ENCODE results near the gene TRMT2B.

DNA sequence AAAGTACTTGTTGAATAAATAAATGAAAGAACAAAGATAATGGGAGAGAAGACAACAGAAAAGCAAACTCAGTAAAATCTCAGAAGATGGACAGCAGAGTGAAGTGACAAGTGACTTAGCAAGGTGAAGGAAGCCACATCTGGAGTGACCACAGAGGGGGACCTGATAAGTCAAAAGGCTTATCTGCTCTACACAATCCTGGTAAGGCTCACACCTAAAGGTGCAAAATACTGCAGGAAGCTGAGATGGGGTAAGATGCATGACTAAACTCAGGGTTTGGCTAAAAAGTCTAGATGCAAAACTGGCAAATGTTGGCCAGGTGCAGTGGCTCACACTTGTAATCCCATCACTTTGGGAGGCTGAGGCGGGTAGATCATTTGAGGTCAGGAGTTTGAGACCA, 22.2 kb downstream of the TRMT2B start:
- TF ChIP-seq SP1 (IDR thresholded peaks at IDR 0.05; ENCODE audit: low read depth) (no peak), POLR2A (IDR thresholded peaks at IDR 0.05; ENCODE audit: borderline replicate concordance, extremely low read depth, insufficient read depth, insufficient read length) (no peak), EZH2 (IDR thresholded peaks at IDR 0.05) (no peak), ATF3 (IDR thresholded peaks at IDR 0.05) (no peak), SRF (IDR thresholded peaks at IDR 0.05; ENCODE audit: low read depth) (no peak), YY1 (IDR thresholded peaks at IDR 0.05; ENCODE audit: extremely low read depth, insufficient replicate concordance, low read depth, low read length) (no peak), ZNF274 (IDR thresholded peaks at IDR 0.05; ENCODE audit: low read depth, low read length) (no peak)
- TF ChIP-seq, protein P1, sequence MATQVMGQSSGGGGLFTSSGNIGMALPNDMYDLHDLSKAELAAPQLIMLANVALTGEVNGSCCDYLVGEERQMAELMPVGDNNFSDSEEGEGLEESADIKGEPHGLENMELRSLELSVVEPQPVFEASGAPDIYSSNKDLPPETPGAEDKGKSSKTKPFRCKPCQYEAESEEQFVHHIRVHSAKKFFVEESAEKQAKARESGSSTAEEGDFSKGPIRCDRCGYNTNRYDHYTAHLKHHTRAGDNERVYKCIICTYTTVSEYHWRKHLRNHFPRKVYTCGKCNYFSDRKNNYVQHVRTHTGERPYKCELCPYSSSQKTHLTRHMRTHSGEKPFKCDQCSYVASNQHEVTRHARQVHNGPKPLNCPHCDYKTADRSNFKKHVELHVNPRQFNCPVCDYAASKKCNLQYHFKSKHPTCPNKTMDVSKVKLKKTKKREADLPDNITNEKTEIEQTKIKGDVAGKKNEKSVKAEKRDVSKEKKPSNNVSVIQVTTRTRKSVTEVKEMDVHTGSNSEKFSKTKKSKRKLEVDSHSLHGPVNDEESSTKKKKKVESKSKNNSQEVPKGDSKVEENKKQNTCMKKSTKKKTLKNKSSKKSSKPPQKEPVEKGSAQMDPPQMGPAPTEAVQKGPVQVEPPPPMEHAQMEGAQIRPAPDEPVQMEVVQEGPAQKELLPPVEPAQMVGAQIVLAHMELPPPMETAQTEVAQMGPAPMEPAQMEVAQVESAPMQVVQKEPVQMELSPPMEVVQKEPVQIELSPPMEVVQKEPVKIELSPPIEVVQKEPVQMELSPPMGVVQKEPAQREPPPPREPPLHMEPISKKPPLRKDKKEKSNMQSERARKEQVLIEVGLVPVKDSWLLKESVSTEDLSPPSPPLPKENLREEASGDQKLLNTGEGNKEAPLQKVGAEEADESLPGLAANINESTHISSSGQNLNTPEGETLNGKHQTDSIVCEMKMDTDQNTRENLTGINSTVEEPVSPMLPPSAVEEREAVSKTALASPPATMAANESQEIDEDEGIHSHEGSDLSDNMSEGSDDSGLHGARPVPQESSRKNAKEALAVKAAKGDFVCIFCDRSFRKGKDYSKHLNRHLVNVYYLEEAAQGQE (IDR thresholded peaks at IDR 0.05; ENCODE audit: low read depth) = no peak
- TF ChIP-seq, protein P2, sequence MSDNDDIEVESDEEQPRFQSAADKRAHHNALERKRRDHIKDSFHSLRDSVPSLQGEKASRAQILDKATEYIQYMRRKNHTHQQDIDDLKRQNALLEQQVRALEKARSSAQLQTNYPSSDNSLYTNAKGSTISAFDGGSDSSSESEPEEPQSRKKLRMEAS (IDR thresholded peaks at IDR 0.05) = no peak
- TF ChIP-seq, protein P3, sequence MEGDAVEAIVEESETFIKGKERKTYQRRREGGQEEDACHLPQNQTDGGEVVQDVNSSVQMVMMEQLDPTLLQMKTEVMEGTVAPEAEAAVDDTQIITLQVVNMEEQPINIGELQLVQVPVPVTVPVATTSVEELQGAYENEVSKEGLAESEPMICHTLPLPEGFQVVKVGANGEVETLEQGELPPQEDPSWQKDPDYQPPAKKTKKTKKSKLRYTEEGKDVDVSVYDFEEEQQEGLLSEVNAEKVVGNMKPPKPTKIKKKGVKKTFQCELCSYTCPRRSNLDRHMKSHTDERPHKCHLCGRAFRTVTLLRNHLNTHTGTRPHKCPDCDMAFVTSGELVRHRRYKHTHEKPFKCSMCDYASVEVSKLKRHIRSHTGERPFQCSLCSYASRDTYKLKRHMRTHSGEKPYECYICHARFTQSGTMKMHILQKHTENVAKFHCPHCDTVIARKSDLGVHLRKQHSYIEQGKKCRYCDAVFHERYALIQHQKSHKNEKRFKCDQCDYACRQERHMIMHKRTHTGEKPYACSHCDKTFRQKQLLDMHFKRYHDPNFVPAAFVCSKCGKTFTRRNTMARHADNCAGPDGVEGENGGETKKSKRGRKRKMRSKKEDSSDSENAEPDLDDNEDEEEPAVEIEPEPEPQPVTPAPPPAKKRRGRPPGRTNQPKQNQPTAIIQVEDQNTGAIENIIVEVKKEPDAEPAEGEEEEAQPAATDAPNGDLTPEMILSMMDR (IDR thresholded peaks at IDR 0.05 in 2 of 3, conservative IDR thresholded peaks at IDR 0.05 in 1 of 3; ENCODE audit: borderline replicate concordance in 1 of 3, insufficient read depth in 1 of 3, low read depth in 2 of 3, low read length in 2 of 3) = no peak

Measured in HCT116 (cell line).